Mucosa of stomach (tissue), 1 donor: Measurements from ENCODE around the gene SNX3.

Experiments
- H3K27me3 ChIP-seq: one replicate; pipeline ENCODE4 v1.7.0; 2013; ENCODE audit warnings: mild to moderate bottlenecking, low read length; ENCODE audit not compliant: control insufficient read depth, insufficient read depth
- H3K36me3 ChIP-seq: one replicate; pipeline ENCODE4 v1.7.0; 2013; ENCODE audit warnings: low read length; ENCODE audit not compliant: control insufficient read depth, insufficient read depth
- H3K4me1 ChIP-seq: one replicate; pipeline ENCODE4 v1.7.0; 2013; ENCODE audit warnings: mild to moderate bottlenecking, low read length; ENCODE audit not compliant: control insufficient read depth, insufficient read depth
- H3K4me3 ChIP-seq: one replicate; pipeline ENCODE4 v1.7.0; 2013; ENCODE audit warnings: low read length
- H3K9ac ChIP-seq: one replicate; pipeline ENCODE4 v1.7.0; 2013; ENCODE audit warnings: mild to moderate bottlenecking, low read length, moderate library complexity
- H3K9me3 ChIP-seq: one replicate; pipeline ENCODE4 v1.7.0; 2013; ENCODE audit warnings: mild to moderate bottlenecking, low read length, moderate library complexity; ENCODE audit not compliant: control insufficient read depth
- donor health status: Pancreatic carcinoma.

SNX3 gene

GRCh38 chr6:108166664-108167448, 94.0 kb downstream of the SNX3 start:
- no peak overlapping the region for H3K9ac ChIP-seq
- H3K27me3 ChIP-seq = peaks cover 100% of the 10 kb centered on the region
- H3K36me3 ChIP-seq = no peaks in the 10 kb centered on the region
- no peak overlapping the region for H3K4me3 ChIP-seq
- peaks cover 38% of the 10 kb centered on the region for H3K4me1 ChIP-seq
- H3K9me3 ChIP-seq = no peaks in the 10 kb centered on the region

DNA sequence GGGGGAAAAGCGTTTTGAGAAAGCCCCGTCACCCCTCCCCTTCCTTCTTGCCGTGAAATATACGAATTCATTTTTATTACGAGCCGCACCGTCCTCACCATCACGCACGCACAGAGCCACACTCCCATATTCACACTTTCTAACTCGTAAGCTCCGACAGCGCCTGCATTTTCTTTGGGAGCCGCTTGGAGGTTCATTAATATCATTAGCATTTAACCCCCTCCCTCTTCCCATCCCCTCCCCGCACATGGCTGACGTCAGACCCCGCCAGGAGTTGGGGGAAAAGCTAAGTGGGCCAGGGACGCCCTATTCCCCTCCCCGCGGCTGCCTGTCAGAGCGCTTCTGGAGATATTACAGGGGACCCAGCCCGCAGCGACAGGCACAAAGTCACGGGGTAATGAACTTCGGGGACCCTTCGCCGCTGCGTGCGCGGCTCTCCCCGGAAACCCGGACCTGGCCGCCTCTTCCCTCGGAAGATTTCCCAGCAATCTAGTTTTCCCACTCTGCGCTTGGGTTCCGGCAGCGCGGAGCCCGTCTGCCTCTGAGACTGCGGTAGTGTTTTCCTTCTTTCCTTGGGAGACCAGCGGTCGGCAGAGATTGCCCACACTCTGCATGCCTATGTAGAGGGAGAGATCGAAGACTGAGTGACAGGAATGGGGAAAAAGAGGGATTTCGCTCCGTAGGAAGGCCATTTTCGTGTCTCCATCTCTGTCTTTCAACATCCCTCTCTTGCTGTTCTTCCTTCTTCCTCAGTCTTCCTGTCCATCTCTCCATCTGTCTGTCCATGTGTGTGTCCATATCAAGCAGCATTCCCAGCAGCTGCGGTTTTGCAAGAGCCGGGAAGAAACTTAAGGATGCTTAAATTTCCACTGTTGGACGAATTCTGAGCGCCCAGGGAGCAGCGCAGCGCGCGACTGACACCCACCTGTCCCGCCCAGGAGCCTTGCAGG, 94.9 kb downstream of the SNX3 start, which contains the start of gene NR2E1:
TSS of gene NR2E1 (plus strand) at position 309 of the 950 bp plus-strand sequence. CDS start 744 bp downstream, outside the sequence.
- H3K4me3 ChIP-seq = no peak within 1 kb of the TSS
- no peaks in the 10 kb centered on the region for H3K9me3 ChIP-seq
- H3K9ac ChIP-seq = no peak within 1 kb of the TSS
- H3K36me3 ChIP-seq = no peaks in the 10 kb centered on the region
- H3K27me3 ChIP-seq = peaks cover 100% of the 10 kb centered on the region
- peaks cover 38% of the 10 kb centered on the region for H3K4me1 ChIP-seq

- peaks cover 100% of the 10 kb centered on the region for H3K27me3 ChIP-seq
- H3K4me1 ChIP-seq = peaks cover 38% of the 10 kb centered on the region
- no peaks in the 10 kb centered on the region for H3K9me3 ChIP-seq
- no peak overlapping the region for H3K4me3 ChIP-seq
- no peak overlapping the region for H3K9ac ChIP-seq
- no peaks in the 10 kb centered on the region for H3K36me3 ChIP-seq
Measured at GRCh38 chr6:108164815-108165706, 95.8 kb downstream of the SNX3 start.

DNA sequence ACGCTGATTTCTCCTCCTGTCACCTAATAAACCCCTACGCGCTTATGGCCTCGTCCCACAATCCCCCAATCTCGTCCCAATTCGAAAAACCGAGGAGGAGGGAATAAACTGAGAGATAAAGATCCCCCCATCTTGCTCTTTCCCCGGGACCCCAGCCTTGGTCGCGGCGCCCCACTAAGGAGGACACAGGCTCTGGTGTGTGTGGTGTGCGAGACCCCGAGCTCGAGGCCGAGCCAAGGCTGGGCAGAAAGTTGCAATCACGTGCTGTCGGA, 96.4 kb downstream of the SNX3 start:
- H3K9me3 ChIP-seq = no peaks in the 10 kb centered on the region
- no peak overlapping the region for H3K9ac ChIP-seq
- no peak overlapping the region for H3K4me3 ChIP-seq
- H3K27me3 ChIP-seq = peaks cover 100% of the 10 kb centered on the region
- peaks cover 36% of the 10 kb centered on the region for H3K4me1 ChIP-seq
- no peaks in the 10 kb centered on the region for H3K36me3 ChIP-seq

DNA sequence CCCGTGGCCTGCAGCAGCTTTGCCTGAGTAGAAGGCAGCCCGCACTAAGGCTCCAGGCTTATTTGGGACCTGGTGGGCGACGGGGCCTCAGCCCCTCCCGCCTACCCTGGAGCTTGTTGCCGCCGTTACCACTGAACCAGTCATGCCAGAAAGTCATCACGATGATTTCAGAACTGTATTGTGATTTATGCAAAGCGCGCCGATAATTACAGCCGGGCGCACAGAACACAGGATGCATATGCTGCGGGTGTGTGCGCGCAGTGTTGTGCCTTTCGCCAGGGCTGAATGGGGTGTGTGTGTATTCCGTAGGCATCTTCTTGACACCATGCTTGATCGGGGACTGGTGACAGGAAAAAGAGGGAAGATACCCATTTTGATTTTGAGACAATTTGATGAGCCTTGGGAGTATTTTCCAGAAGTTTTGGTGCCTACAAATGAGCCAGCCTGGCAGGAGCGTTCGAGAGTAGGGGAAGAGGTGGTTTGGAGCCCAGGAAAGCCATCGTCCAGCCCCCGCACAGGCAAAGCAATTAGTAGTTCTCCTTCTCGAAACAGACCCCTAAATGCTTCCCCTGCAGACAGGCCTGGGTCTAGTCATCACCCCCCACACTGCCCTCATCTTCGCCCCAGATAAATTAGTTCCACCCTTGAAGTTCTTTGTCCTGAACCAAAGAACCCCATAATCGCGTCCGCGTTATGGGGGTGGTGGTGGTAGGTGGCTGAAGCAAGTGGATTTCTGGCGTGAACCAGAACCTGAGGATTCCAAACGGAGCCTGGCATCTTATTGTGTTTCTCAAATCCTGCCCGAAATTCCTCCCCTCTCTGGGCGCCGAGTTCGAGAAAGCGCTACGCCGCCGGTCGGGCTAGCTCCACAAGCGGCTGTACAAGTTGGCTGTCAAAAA, 96.9 kb downstream of the SNX3 start:
- H3K4me1 ChIP-seq = peaks cover 30% of the 10 kb centered on the region
- no peak overlapping the region for H3K4me3 ChIP-seq
- H3K27me3 ChIP-seq = peaks cover 100% of the 10 kb centered on the region
- no peaks in the 10 kb centered on the region for H3K9me3 ChIP-seq
- no peak overlapping the region for H3K9ac ChIP-seq
- H3K36me3 ChIP-seq = no peaks in the 10 kb centered on the region

DNA sequence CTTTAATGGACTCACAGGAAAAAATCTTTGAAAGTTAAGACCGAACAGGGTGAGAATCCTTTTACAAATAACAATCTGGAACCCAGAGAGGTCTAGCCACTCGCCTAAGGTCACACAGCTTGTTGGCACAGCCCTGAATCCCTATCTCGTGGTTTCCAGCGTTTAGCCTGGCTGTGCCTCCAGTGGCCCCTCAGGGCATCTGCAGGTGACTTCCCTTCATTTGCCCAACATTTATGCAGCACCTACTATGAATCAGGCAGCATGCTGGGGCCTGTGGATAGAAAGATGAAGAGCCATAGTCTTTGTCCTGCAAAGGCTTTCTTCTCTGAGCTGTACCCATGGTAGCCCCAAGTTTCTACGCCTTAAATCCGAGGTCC, 97.6 kb downstream of the SNX3 start:
- H3K4me1 ChIP-seq = peaks cover 23% of the 10 kb centered on the region
- no peaks in the 10 kb centered on the region for H3K9me3 ChIP-seq
- no peaks in the 10 kb centered on the region for H3K36me3 ChIP-seq
- H3K9ac ChIP-seq = no peak overlapping the region
- H3K4me3 ChIP-seq = no peak overlapping the region
- H3K27me3 ChIP-seq = peaks cover 100% of the 10 kb centered on the region

- peaks cover 26% of the 10 kb centered on the region for H3K4me1 ChIP-seq
- no peak overlapping the region for H3K9ac ChIP-seq
- H3K36me3 ChIP-seq = no peaks in the 10 kb centered on the region
- no peak overlapping the region for H3K4me3 ChIP-seq
- peaks cover 100% of the 10 kb centered on the region for H3K27me3 ChIP-seq
- no peaks in the 10 kb centered on the region for H3K9me3 ChIP-seq
Measured at GRCh38 chr6:108161724-108162282, 99.0 kb downstream of the SNX3 start.
